ENCODE data around the gene URB2. TPM values are rescaled to one million over a fixed set of nuclear protein-coding genes. Genes with fewer than 3 reads are reported as not detected.

URB2 gene
- total and polyA plus RNA-seq, 2 donors (not counting 3 experiments of a cell fraction or from before 2014, with no cell fraction given), result 4.7 to 12.4 TPM

GRCh38 chr1:229661022-229661877 is 35.2 kb downstream of the URB2 start:
- Histone ChIP-seq H3K4me1 (ENCODE audit: control insufficient read depth, extremely low read depth, insufficient read depth, low read length) (peaks cover 17% of the 10 kb centered on the region), H2AFZ (ENCODE audit: low read depth, low read length) (no peak overlapping the region), H3K36me3 (ENCODE audit: control insufficient read depth in 2 of 2, extremely low read depth in 1 of 2, insufficient read depth in 2 of 2, low read length in 2 of 2) (peaks cover 0 to 2% of the 10 kb centered on the region in 2 experiments), H3K4me2 (ENCODE audit: insufficient read depth, low read length) (no peak overlapping the region), H4K20me1 (replicated peaks; ENCODE audit: control insufficient read depth, extremely low read depth, insufficient read depth, low read length) (no peaks in the 10 kb centered on the region), H3K27ac (ENCODE audit: insufficient read depth, low read depth, low read length) (no peak overlapping the region), H3K27me3 (ENCODE audit: control insufficient read depth in 2 of 2, insufficient read depth in 2 of 2, low read length in 2 of 2) (no peaks in the 10 kb centered on the region), H3K9ac (replicated peaks; ENCODE audit: extremely low read depth, insufficient read depth, low read length) (no peak overlapping the region), H3K9me3 (replicated peaks; ENCODE audit: control insufficient read depth, insufficient read depth, low read length) (no peaks in the 10 kb centered on the region), H3K79me2 (ENCODE audit: control insufficient read depth, insufficient read depth, low read length) (no peaks in the 10 kb centered on the region), H3K4me3 (replicated peaks in 1 of 3; ENCODE audit: insufficient read depth in 1 of 3, low read depth in 1 of 3, low read length in 3 of 3) (no peak overlapping the region), H3K9me1 (replicated peaks; ENCODE audit: control insufficient read depth, extremely low read depth, insufficient read depth, low read length) (no peaks in the 10 kb centered on the region)
- dilution Hi-C loops (cut with MboI; ENCODE audit: extremely low pct_ligation_motif_present, low sequenced_read_pairs), result no loop called here
- no TSS peak for BruUV-seq (replicated peaks)
- intact Hi-C loops (cut with micrococcal nuclease), result loop anchor here (1.0 to 5.0 kb wide), 7 partner anchors 403 to 981 kb away; partner anchors contain the start of gene COG2
- TF ChIP-seq CTCF (IDR thresholded peaks at IDR 0.05; ENCODE audit: extremely low read depth in 1 of 2, insufficient read depth in 1 of 2, low read depth in 1 of 2, low read length in 2 of 2) (peak; percentile 82 to 92), POLR2A (IDR thresholded peaks at IDR 0.05; ENCODE audit: low read depth, low read length) (no peak)
- FAIRE-seq (peak; percentile 89), DNase-seq (ENCODE audit: low read depth, low spot score) (peak; percentile 61)
- ChIA-PET CTCF (interaction anchor here (0.7 to 3.8 kb wide), 34 partner anchors 10 to 765 kb away, joined by 3 to 51 read pairs (median 4); partner anchors contain the start of genes NUP133 and PGBD5), POLR2A (interaction anchor here (1.0 kb wide), 1 partner anchor 555 kb away, joined by 3 read pairs; no protein-coding TSS in a partner anchor)

- Histone ChIP-seq H3K9ac (replicated peaks; ENCODE audit: extremely low read depth, insufficient read depth, low read length) (no peak overlapping the region), H3K27ac (ENCODE audit: insufficient read depth, low read depth, low read length) (no peak overlapping the region), H4K20me1 (replicated peaks; ENCODE audit: control insufficient read depth, extremely low read depth, insufficient read depth, low read length) (no peaks in the 10 kb centered on the region), H3K4me3 (replicated peaks in 1 of 3; ENCODE audit: insufficient read depth in 1 of 3, low read depth in 1 of 3, low read length in 3 of 3) (no peak overlapping the region), H3K79me2 (ENCODE audit: control insufficient read depth, insufficient read depth, low read length) (no peaks in the 10 kb centered on the region), H3K4me1 (ENCODE audit: control insufficient read depth, extremely low read depth, insufficient read depth, low read length) (peaks cover 17% of the 10 kb centered on the region), H3K27me3 (ENCODE audit: control insufficient read depth in 2 of 2, insufficient read depth in 2 of 2, low read length in 2 of 2) (no peaks in the 10 kb centered on the region), H3K4me2 (ENCODE audit: insufficient read depth, low read length) (no peak overlapping the region), H3K9me1 (replicated peaks; ENCODE audit: control insufficient read depth, extremely low read depth, insufficient read depth, low read length) (no peaks in the 10 kb centered on the region), H2AFZ (ENCODE audit: low read depth, low read length) (no peak overlapping the region), H3K9me3 (replicated peaks; ENCODE audit: control insufficient read depth, insufficient read depth, low read length) (no peaks in the 10 kb centered on the region), H3K36me3 (ENCODE audit: control insufficient read depth in 2 of 2, extremely low read depth in 1 of 2, insufficient read depth in 2 of 2, low read length in 2 of 2) (peaks cover 0 to 2% of the 10 kb centered on the region in 2 experiments)
- POLR2A ChIA-PET, result interaction anchor here (1.0 kb wide), 1 partner anchor 554 kb away, joined by 3 read pairs; no protein-coding TSS in a partner anchor
- no peak for DNase-seq (ENCODE audit: low read depth, low spot score)
- intact Hi-C loops (cut with micrococcal nuclease), result loop anchor here (1.0 to 5.0 kb wide), 7 partner anchors 404 to 980 kb away; partner anchors contain the start of gene COG2
- TF ChIP-seq FOS (IDR thresholded peaks at IDR 0.05; ENCODE audit: borderline replicate concordance, insufficient read depth, low read length) (no peak), GATA2 (IDR thresholded peaks at IDR 0.05; ENCODE audit: insufficient read depth, insufficient read length, low read depth, low read length) (no peak), CTCF (IDR thresholded peaks at IDR 0.05; ENCODE audit: extremely low read depth in 1 of 2, insufficient read depth in 1 of 2, low read depth in 1 of 2, low read length in 2 of 2) (no peak), EZH2 (IDR thresholded peaks at IDR 0.05; ENCODE audit: borderline replicate concordance, low read depth, low read length, severe bottlenecking) (no peak), POLR2AphosphoS5 (IDR thresholded peaks at IDR 0.05; ENCODE audit: insufficient read depth, low read depth, low read length) (no peak), POLR2A (IDR thresholded peaks at IDR 0.05; ENCODE audit: low read depth, low read length) (no peak), JUN (IDR thresholded peaks at IDR 0.05; ENCODE audit: borderline replicate concordance, insufficient read depth, insufficient read length, low read depth) (no peak), MAX (IDR thresholded peaks at IDR 0.05; ENCODE audit: insufficient read depth, insufficient read length) (no peak), MYC (IDR thresholded peaks at IDR 0.05; ENCODE audit: low read depth, low read length) (no peak)
- FAIRE-seq, result no peak
- no TSS peak for BruUV-seq (replicated peaks)
- dilution Hi-C loops (cut with MboI; ENCODE audit: extremely low pct_ligation_motif_present, low sequenced_read_pairs), result no loop called here
- CTCF ChIA-PET, result interaction anchor here (0.7 to 3.8 kb wide), 29 partner anchors 11 to 765 kb away, joined by 3 to 51 read pairs (median 5); partner anchors contain the start of genes NUP133 and PGBD5
Observed at GRCh38 chr1:229661897-229662296, 35.9 kb downstream of the URB2 start.

Data from endothelial cell of umbilical vein (primary cell).